ENCODE results near the gene ZNF417. TPM values are rescaled to one million over a fixed set of nuclear protein-coding genes. Genes with fewer than 3 reads are reported as not detected.

Gene ZNF417
- total RNA-seq, 1 experiment from 2014 or later = 22.2 TPM

DNA sequence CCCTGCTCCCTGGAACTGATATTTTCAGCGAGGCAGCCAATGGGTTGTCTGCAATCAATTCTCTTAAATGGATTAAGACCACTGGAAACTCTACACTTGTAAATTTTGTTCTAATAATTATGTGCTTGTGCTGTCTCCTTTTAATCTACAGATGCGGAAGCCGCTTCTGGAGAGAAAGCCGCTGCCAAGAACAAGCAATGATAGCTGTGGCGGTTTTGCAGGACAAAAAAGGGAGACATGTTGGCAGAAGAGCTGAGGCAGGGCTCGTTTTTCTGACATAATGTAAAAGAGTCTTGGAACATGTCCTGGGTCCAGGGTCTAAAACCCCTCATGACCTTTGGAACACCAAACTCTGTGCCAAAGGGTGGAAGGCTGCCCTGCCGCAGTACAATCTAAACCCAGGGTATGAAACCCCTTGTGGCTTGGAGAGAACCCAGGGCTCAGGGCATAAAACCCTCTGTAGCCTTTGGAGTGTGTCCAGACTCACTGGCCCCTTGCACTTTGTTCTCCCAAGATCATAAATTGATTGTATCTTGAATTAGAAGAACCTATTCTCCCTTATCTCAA is 12.7 kb downstream of the ZNF417 start:
- no peaks in the 10 kb centered on the region for H4K20me1 ChIP-seq (ENCODE audit: control insufficient read depth, insufficient read depth, insufficient read length)
- H3K27me3 ChIP-seq (ENCODE audit: insufficient read depth, low read length) = no peaks in the 10 kb centered on the region
- H3K23me2 ChIP-seq (ENCODE audit: insufficient read length, low read depth, low read length, poor library complexity, severe bottlenecking) = no peaks in the 10 kb centered on the region
- no peak overlapping the region for H3K27ac ChIP-seq (ENCODE audit: insufficient read length, low read depth, low read length)
- H2AK5ac ChIP-seq (ENCODE audit: insufficient read length, low read length) = no peak overlapping the region
- H3K9me3 ChIP-seq (ENCODE audit: control insufficient read depth, low read depth, low read length) = no peaks in the 10 kb centered on the region
- Mint-ChIP-seq H3K4me3 (no peak overlapping the region), H3K36me3 (ENCODE audit: insufficient read depth in 1 of 3, low read depth in 3 of 3) (peaks cover 17 to 25% (median 18%) of the 10 kb centered on the region in 3 experiments; a peak in 6 of 7 replicates), H3K4me1 (peaks cover 0 to 3% of the 10 kb centered on the region in 2 experiments; a peak in 2 of 4 replicates), H3K27me3 (ENCODE audit: low read depth) (no peaks in the 10 kb centered on the region), H3K9me3 (no peaks in the 10 kb centered on the region), H3K27ac (no peak overlapping the region; a peak in 1 of 7 replicates)
- no peak overlapping the region for H2BK12ac ChIP-seq (ENCODE audit: insufficient read length, low read depth, low read length)
- no peak overlapping the region for H3K56ac ChIP-seq (ENCODE audit: insufficient read length, low read depth, low read length)
- H4K8ac ChIP-seq (replicated peaks; ENCODE audit: insufficient read length, low read depth, low read length) = no peak overlapping the region
- H3K4me2 ChIP-seq (ENCODE audit: insufficient read depth, insufficient read length, low read length) = no peak overlapping the region
- no peaks in the 10 kb centered on the region for H3K79me1 ChIP-seq (ENCODE audit: insufficient read depth, low read depth, low read length, poor library complexity, severe bottlenecking)
- H3K18ac ChIP-seq (ENCODE audit: insufficient read length, low read depth, low read length) = no peak overlapping the region
- H2BK120ac ChIP-seq (ENCODE audit: low read depth, low read length, poor library complexity, severe bottlenecking) = no peak overlapping the region
- no CpG with 5 or more reads among the region's 7 CpGs for WGBS (ENCODE audit: extremely low coverage, insufficient read length, low lambda C conversion rate)
- no peak for DNase-seq
- H3K14ac ChIP-seq (ENCODE audit: insufficient read depth, low read length) = no peak overlapping the region
- H2AFZ ChIP-seq (ENCODE audit: low read length) = no peak overlapping the region
- TF ChIP-seq, protein P1, sequence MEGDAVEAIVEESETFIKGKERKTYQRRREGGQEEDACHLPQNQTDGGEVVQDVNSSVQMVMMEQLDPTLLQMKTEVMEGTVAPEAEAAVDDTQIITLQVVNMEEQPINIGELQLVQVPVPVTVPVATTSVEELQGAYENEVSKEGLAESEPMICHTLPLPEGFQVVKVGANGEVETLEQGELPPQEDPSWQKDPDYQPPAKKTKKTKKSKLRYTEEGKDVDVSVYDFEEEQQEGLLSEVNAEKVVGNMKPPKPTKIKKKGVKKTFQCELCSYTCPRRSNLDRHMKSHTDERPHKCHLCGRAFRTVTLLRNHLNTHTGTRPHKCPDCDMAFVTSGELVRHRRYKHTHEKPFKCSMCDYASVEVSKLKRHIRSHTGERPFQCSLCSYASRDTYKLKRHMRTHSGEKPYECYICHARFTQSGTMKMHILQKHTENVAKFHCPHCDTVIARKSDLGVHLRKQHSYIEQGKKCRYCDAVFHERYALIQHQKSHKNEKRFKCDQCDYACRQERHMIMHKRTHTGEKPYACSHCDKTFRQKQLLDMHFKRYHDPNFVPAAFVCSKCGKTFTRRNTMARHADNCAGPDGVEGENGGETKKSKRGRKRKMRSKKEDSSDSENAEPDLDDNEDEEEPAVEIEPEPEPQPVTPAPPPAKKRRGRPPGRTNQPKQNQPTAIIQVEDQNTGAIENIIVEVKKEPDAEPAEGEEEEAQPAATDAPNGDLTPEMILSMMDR (conservative IDR thresholded peaks at IDR 0.05) = no peak
- H2BK20ac ChIP-seq (ENCODE audit: low read depth, low read length, poor library complexity, severe bottlenecking) = no peak overlapping the region
- no peaks in the 10 kb centered on the region for H3K4me1 ChIP-seq (ENCODE audit: insufficient read depth, low read length)
- no peak overlapping the region for H3K9ac ChIP-seq (ENCODE audit: extremely low read depth, insufficient read length, low read length)
- no peak overlapping the region for H2BK15ac ChIP-seq (ENCODE audit: low read depth, low read length)
- H3K4ac ChIP-seq (ENCODE audit: low read depth, low read length) = no peak overlapping the region
- no peak overlapping the region for H3T11ph ChIP-seq (ENCODE audit: low read length)
- H4K91ac ChIP-seq (ENCODE audit: insufficient read length, low read depth, low read length) = no peak overlapping the region
- H3K23ac ChIP-seq (ENCODE audit: insufficient read length, low read depth, low read length) = no peak overlapping the region
- no peaks in the 10 kb centered on the region for H3K79me2 ChIP-seq (ENCODE audit: insufficient read depth, low read length)
- no peak overlapping the region for H2BK5ac ChIP-seq (ENCODE audit: insufficient read length, low read length)
- H4K5ac ChIP-seq (ENCODE audit: insufficient read length, low read depth, low read length) = no peak overlapping the region

All from H9 (cell line).